GM12865 (cell line): ENCODE results near the gene FZD10.

Experiments used
- DNase-seq: peaks from one replicate; pipeline ENCODE4 v3.0.0; 2010; ENCODE audit warnings: low read depth
- H3K4me3 ChIP-seq: 2 replicates; pipeline ENCODE4 v1.5.1; 2011; ENCODE audit warnings: mild to moderate bottlenecking, low read depth, low read length, control low read depth
- TF ChIP-seq, protein P1 (sequence below): IDR thresholded peaks from 2 replicates; pipeline ENCODE4 v1.5.1; 2011; ENCODE audit warnings: low read length, control low read depth, low read depth, inconsistent platforms; ENCODE audit not compliant: insufficient read depth; ENCODE audit errors: missing control alignments

The FZD10 gene

DNA sequence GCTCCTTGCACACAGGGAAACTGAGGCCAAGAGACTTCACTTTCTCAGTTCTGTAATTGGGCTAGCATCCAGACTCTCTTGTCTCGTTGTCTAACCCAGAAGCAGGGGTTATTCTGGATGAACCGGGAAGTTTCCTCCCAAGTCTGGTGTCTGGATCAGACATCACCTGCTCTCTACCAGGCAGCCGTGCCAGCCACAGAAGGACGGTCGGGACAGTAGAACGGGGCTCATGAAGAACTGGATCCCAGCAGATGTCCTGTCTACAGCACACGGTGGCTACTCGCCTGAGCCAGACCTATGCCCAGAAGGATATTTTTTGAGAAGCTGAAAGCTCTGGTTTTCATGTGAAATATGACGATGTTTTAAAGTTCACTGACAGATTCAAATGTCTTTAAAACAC is 19.1 kb upstream of the FZD10 start:
- DNase-seq = no peak
- TF ChIP-seq, protein P1, sequence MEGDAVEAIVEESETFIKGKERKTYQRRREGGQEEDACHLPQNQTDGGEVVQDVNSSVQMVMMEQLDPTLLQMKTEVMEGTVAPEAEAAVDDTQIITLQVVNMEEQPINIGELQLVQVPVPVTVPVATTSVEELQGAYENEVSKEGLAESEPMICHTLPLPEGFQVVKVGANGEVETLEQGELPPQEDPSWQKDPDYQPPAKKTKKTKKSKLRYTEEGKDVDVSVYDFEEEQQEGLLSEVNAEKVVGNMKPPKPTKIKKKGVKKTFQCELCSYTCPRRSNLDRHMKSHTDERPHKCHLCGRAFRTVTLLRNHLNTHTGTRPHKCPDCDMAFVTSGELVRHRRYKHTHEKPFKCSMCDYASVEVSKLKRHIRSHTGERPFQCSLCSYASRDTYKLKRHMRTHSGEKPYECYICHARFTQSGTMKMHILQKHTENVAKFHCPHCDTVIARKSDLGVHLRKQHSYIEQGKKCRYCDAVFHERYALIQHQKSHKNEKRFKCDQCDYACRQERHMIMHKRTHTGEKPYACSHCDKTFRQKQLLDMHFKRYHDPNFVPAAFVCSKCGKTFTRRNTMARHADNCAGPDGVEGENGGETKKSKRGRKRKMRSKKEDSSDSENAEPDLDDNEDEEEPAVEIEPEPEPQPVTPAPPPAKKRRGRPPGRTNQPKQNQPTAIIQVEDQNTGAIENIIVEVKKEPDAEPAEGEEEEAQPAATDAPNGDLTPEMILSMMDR = no peak
- no peak overlapping the region for H3K4me3 ChIP-seq

DNA sequence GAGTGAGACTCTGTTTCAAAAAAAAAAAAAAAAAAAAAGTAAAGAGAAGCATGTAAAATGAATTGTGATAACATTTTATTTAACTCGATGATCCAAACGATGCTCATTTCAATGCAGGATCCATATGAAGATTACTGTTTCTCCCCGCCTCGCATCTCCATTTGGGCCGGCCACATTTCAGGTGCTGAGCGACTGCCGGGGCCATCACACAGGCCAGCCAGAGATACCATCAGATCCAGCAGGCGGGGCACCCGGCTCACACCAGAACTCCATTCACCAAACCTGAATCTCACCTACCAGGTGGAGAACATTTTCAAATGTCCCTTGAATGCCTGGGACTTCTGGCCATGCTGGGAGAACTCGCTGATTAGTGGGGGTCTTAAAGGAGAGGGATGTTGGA is 18.0 kb upstream of the FZD10 start:
- TF ChIP-seq, protein P1 = no peak
- no peak overlapping the region for H3K4me3 ChIP-seq
- DNase-seq = no peak

DNA sequence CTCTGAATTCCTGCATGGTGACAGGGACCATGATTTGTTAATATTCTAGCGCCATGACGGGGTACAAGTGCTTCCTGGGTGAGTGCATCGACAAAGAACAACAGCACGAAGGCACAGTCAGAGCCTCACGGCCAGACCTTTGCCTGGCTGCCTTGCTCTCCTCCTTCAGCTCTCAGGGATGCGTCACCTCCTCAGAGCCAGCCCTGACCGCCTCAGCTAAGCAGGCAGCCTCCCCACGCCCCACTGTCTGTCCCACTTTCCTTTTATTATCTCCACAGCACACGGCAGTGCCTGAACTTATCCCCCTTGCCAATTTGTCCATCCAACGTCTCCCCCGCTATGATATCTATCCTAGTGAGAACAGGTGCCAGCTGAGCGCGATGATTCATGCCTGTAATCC is 16.5 kb upstream of the FZD10 start:
- TF ChIP-seq, protein P1 = no peak
- no peak overlapping the region for H3K4me3 ChIP-seq
- no peak for DNase-seq

DNA sequence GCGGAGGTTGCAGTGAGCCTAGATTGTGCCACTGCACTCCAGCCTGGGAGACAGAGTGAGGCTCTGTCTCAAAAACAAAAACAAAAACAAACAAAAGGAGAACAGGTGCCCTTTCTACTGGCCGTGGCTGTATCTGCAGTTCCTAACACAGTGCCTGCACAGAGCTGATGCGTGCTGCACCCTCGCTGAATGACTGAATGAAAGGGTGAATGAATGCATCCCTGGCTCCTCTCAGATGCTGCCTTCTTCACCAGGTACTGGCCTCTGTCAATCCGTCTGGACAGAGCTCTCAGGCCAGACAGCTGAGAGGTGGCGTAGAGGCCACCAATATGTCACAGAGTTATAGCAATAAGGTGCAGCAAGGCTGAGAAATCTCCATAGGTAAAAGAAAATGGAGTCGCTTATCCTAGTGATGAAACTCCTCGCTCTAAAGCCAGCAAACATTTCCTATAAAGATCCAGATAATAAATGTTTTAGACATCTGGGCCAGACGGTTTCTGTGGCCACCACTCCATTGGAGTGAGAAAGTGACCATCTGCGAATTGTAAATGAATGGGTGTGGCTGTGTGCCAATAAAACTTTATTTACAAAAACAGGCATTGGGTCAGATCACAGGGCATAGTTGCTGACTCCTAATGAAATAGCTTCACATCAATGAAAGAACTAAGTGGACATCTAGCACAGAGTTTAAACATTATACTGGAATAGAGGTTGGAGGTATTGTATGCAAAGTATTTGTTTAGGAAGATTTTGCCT is 15.9 kb upstream of the FZD10 start:
- H3K4me3 ChIP-seq = no peak overlapping the region
- TF ChIP-seq, protein P1 = no peak
- no peak for DNase-seq

DNA sequence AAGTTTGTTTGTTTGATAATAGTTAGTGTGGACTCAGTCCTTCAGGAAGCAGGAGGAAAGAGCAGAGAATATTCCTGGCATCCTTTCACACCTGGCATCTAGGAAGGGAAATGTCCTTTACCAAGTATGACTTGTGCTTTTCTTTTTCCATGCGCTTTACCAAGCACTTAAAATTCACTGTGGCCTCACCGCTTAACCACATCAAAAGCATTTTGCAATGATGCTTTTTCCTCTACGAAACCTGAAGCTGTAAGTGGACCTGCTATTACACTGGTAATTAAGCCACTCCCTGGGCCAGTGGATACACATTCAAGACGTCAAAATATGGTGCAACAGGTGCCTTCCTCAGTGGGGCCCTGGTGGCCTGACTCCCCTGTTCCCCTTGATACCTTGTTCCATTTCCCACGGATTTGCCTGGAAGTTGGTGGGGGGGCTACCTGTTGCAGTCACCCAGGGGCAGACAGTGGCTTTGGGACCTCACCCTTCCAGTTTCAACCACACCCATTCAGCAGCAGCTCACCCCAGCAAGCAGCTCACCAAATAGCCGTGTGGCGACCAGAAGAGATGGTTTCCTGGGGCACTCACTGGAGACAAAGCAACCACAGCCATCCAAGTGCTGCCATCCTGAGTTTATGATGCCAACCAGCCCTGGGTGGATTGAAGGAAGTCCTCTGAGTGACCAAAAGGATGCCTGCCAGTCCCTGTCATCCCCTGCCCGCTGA is 14.2 kb upstream of the FZD10 start:
- TF ChIP-seq, protein P1 = no peak
- no peak overlapping the region for H3K4me3 ChIP-seq
- no peak for DNase-seq

DNA sequence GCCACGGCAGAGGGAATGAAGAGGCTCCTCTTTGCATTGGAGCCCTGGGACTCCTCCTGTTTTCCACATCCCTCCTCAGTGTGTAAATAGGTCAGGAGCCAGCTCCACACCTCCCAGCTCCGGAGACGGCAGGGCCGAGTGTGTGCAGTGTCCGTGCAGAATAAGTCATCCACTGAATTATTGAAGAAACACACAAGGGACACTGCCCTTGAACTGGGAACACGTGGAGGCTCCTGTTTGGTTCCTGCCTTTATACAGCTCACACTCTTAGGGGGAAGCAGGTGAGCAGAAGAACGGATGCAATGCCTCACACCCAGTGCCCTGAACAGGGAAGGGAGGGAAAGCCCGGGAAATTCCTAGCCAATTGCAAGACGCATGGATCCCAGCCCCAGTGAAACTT is 10.4 kb upstream of the FZD10 start:
- H3K4me3 ChIP-seq = no peak overlapping the region
- DNase-seq = no peak
- TF ChIP-seq, protein P1 = no peak
